GM10248 (cell line): ENCODE measurements around the gene DKK3.

Experiments used
- CTCF ChIA-PET: fragments of 300-600 bp; sonication (Branson Sonifier 250); formaldehyde crosslinking; extraction: SDS; loops from one replicate; lab custom pipeline; 2021; ENCODE audit warnings: antibody characterized with exemption; lab: Yijun Ruan, JAX
- POLR2A ChIA-PET: fragments of 350-650 bp; sonication (Branson Sonifier 250); formaldehyde crosslinking; extraction: SDS; loops from one replicate; lab custom pipeline; 2020; ENCODE audit warnings: antibody characterized with exemption; lab: Yijun Ruan, JAX
- DNase-seq: peaks from one replicate; pipeline ENCODE4 v3.0.0; 2012; ENCODE audit errors: extremely low spot score
- TF ChIP-seq, protein P1 (sequence below): IDR thresholded peaks from 2 replicates; pipeline ENCODE4 v1.5.1; 2012; ENCODE audit warnings: mild to moderate bottlenecking, low read depth; ENCODE audit errors: extremely low read depth, missing control alignments, control extremely low read depth

Gene DKK3

DNA sequence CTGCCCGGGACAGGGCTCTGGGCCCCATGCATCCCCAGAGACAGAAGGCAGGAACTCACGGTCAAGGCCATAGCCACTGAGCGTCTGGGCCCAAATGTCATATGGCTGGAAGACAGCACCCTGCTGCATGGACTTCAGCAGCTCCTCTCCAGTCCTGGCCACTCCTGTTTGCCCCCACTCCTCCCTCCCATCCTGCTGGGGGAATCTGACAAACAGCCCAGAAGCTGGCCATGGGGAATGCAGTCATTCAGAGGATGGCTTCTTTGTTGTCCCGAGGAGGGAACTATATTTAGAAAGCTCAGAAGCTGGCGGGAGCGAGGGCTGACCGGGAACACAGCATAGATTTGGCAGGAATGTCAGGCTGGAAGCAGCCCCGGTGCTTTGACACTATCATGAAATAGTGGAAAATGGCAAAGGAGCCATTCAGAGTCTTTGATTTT is 35.0 kb downstream of the DKK3 start:
- no peak for DNase-seq
- TF ChIP-seq, protein P1, sequence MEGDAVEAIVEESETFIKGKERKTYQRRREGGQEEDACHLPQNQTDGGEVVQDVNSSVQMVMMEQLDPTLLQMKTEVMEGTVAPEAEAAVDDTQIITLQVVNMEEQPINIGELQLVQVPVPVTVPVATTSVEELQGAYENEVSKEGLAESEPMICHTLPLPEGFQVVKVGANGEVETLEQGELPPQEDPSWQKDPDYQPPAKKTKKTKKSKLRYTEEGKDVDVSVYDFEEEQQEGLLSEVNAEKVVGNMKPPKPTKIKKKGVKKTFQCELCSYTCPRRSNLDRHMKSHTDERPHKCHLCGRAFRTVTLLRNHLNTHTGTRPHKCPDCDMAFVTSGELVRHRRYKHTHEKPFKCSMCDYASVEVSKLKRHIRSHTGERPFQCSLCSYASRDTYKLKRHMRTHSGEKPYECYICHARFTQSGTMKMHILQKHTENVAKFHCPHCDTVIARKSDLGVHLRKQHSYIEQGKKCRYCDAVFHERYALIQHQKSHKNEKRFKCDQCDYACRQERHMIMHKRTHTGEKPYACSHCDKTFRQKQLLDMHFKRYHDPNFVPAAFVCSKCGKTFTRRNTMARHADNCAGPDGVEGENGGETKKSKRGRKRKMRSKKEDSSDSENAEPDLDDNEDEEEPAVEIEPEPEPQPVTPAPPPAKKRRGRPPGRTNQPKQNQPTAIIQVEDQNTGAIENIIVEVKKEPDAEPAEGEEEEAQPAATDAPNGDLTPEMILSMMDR = no peak
- ChIA-PET CTCF (interaction anchor here (1.2 to 1.7 kb wide), 2 partner anchors 9 to 31 kb away, joined by 4 read pairs; no protein-coding TSS in a partner anchor), POLR2A (no interaction called here)

DNA sequence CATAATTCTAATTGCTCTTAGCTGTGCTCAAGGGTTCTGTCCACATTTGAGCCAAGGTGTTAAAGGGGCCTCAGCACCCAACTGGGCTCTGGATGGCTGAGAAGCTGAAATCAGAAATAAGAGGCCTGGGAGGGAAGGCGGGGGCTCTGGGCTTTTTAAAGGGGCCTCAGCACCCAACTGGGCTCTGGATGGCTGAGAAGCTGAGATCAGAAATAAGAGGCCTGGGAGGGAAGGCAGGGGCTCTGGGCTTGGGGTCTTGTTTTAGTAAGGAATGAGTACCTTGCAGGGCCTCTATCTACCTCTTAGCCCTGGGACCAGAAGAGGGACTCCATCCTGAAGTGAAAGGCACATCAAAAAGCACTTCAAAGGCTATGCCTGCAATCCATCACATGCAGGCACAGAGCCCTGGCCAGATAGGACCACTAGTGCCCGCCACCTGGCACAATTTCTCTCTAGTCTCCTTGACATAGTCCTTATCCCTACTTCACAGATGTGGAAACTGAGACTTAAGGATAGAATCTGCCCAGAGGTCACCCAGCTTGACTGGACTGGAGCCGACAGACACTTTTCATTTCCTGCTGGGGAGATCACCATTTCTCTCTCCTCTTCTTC is 35.6 kb downstream of the DKK3 start:
- ChIA-PET POLR2A (no interaction called here), CTCF (interaction anchor here (1.2 to 1.7 kb wide), 2 partner anchors 9 to 32 kb away, joined by 4 read pairs; no protein-coding TSS in a partner anchor)
- TF ChIP-seq, protein P1 = no peak
- DNase-seq = no peak

DNA sequence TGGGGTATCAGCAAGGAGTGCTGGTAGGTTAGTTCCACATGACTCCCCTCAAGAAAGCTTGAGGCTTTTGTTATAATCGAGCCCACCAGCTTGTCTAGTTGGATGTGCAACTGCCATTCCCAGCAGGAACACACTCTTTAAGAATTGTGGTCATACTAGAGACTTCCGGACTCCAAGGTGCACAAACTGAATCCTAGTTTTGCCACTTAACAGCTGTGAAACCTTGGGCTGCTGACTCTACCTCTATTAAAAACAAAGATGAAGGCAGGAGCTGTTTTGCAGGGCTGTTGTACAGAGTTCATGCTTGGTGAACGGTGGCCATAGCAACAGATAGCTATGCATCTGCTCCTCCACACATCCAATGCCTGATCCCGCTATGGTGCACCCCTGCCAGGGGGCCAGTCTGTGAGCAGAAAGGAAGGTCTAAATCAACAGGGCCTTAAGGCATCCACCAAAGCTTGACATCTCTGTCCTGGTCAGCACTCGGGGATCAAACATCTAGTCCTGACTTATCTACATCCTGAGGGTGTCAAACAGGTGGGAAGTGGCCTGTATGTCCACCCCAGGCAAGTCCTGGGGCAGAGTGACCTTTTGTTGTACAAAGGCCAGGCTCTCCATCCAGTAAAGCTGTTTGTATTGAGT is 36.4 kb downstream of the DKK3 start:
- CTCF ChIA-PET = interaction anchor here (1.2 to 1.7 kb wide), 2 partner anchors 8 to 32 kb away, joined by 4 read pairs; no protein-coding TSS in a partner anchor
- DNase-seq = no peak
- POLR2A ChIA-PET = no interaction called here
- TF ChIP-seq, protein P1 = no peak

DNA sequence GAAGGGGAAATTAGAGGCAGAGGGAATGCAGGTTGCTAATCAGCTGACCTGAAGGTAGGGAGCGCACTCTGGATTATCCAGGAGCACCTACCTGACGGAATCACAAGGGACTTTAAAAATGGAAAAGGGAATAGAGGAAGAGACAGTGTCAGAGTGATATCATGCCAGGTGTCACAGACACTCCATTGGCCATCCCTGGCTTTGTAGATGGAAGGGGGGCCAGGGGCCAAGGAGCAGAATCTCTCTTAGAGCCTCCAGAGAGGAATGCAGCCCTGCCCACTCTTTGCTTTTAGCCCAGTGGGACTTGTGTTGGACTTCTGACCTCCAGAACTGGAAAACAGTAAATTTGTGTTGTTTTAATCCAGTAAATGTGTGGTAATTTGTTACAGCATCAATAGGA is 37.9 kb downstream of the DKK3 start:
- TF ChIP-seq, protein P1 = no peak
- ChIA-PET CTCF (no interaction called here), POLR2A (no interaction called here)
- no peak for DNase-seq

DNA sequence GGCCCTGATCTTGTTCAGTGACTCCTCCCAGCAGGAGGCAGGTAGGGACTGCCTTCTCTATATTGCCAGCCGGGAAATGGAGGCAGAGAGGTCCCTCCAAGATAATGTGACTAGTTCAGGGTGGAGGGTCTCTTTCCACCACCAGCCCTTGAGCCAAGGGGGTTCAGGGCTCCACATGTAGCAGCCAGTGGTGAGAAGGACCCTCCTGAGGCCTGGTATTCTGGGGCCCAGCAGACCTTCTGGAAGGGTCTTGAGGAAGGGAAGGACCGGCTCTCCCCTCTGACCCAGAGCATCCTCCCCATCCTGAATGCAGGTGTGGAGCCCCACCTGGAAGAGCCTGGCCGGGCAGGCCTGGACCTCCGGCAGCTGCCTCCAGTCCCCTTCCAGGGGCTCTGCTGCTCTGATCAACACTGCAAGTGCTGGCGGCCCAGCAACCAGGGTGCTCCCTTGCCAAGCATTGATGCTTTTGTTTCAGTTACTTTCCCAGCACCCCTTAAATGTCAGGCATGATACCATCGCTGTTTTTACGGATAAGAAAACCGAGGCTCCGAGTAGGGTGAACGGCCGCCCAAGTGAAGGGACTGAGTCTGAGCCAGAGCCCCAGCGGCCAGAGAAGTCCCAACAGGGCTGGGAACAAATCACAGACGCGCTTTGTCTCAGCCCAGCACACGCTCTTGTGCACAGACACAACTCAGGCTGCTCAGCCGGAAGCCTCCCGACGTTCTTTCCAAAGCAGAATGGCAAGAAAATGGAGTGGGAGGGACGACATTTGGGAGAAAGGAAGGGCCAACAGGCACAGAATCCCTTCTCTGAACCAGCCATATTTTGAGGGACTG is 38.8 kb downstream of the DKK3 start:
- ChIA-PET CTCF (interaction anchor here (1.3 to 2.5 kb wide), 3 partner anchors 11 to 170 kb away, joined by 3 to 11 read pairs (median 4); no protein-coding TSS in a partner anchor), POLR2A (no interaction called here)
- DNase-seq = no peak
- TF ChIP-seq, protein P1 = no peak
